GM12892 (cell line): ENCODE measurements around the gene DNAH1.

Experiments used
- DNase-seq: peaks from one replicate; pipeline ENCODE4 v3.0.0; 2011; ENCODE audit not compliant: insufficient read length
- FAIRE-seq: peaks from 2 replicates; lab custom pipeline; 2011; peaks lifted over from hg19 to GRCh38; lab: Jason Lieb, UNC
- POLR2A ChIP-seq: IDR thresholded peaks from 2 replicates; pipeline ENCODE4 v1.6.1; 2011; ENCODE audit warnings: low read depth, low read length, control low read depth
- POLR2AphosphoS5 ChIP-seq: IDR thresholded peaks from 2 replicates; pipeline ENCODE4 v1.6.1; 2011; ENCODE audit warnings: low read depth, low read length, control low read depth
- TAF1 ChIP-seq: IDR thresholded peaks from 2 replicates; pipeline ENCODE4 v1.6.1; 2011; ENCODE audit warnings: low read depth, mild to moderate bottlenecking, control low read depth, low read length, borderline replicate concordance

DNAH1 gene

DNA sequence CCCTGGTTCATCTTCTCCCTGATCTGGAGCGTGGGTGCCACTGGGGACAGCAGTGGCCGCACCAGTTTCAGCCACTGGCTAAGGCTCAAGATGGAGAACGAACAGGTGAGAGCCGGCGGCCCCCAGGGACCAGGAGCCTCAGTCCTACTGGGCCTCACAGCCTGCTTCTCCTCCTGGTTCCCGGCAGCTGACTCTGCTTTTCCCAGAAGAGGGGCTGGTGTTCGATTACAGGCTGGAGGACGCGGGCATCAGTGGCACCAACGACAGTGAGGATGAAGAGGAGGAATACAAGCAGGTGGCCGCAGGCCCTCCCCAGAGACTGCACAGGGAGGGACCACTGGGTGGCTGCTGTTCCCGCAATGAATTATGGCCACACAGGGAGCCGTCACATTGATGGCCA, 54.4 kb downstream of the DNAH1 start:
- TF ChIP-seq TAF1 (no peak), POLR2AphosphoS5 (no peak), POLR2A (no peak)
- no peak for FAIRE-seq
- no peak for DNase-seq

DNA sequence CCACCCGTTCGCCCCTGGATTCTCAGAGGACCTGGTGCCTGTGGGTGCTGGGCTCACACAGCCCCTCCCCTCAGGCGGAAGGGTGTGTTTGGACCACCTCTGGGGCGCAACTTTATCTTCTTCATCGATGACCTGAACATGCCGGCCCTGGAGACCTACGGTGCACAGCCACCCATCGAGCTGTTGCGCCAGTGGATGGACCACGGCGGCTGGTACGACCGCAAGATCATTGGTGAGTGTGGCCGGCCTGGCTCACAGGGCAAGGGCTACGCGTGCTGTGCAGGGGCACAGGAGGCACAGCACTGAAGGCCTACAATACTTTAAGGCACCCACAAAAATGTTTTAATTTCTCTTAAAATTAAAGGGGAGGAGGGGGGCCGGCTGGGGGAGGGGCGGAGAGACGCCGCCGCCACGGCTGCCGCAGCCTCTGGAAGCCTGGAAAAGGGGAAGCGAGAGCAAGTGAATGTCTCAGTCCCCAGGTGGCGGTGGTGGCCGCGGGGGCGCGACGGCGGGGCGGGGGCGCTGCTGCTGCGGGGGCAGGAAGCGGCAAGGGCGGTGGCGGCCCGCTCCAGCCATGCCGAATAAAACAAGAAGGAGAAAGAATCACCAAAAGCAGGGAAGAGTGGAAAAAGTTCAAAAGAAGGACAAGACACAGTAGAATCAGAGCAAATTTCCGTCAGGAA, 56.8 kb downstream of the DNAH1 start:
- FAIRE-seq (peak; percentile 38), DNase-seq (peak; percentile 54)
- no peak for TF ChIP-seq POLR2A
- no peak for TF ChIP-seq POLR2AphosphoS5
- TF ChIP-seq TAF1 = no peak

DNA sequence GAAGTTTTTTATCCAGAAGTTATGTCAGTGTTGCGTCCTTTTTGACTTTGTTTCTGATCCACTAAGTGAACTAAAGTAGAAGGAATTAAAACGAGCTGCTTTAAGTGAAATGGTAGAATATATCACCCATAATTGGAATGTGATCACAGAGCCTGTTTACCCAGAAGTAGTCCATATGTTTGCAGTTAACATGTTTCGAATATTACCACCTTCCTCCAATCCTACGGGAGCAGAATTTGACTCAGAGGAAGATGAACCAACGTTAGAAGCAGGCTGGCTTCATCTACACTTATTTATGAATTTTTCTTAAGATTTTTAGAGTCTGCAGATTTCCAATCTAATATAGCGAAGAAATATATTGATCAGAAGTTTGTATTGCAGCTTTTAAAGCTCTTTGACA, 57.6 kb downstream of the DNAH1 start:
- no peak for DNase-seq
- FAIRE-seq = no peak
- TF ChIP-seq POLR2A (no peak), TAF1 (no peak), POLR2AphosphoS5 (no peak)

GRCh38 chr3:52374173-52374572, 58.1 kb downstream of the DNAH1 start:
- DNase-seq (no peak), FAIRE-seq (no peak)
- no peak for TF ChIP-seq POLR2A
- TF ChIP-seq POLR2AphosphoS5 = no peak
- no peak for TF ChIP-seq TAF1

DNA sequence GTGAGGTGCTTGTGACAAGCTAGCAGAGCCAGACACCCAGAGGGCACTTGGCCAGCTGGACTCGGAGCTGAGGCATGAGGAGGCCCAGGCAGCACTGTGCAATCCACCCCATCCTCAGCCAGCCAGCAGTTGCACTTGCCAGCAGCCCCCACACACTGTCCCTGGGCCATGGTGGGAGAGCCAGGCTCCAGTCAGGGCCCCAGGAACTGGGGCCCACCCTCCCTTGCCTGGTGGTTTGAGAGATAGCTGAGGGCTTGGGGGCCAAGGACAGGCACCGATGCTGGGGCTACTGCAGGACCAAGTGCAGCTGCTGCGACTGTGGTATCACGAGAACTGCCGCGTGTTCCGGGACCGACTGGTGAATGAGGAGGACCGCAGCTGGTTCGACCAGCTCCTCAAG, 63.5 kb downstream of the DNAH1 start:
- no peak for DNase-seq
- TF ChIP-seq POLR2AphosphoS5 (no peak), TAF1 (no peak)
- no peak for FAIRE-seq

GRCh38 chr3:52380023-52380422, 63.9 kb downstream of the DNAH1 start:
- TF ChIP-seq POLR2AphosphoS5 (no peak), POLR2A (no peak), TAF1 (no peak)
- DNase-seq (no peak), FAIRE-seq (no peak)

DNA sequence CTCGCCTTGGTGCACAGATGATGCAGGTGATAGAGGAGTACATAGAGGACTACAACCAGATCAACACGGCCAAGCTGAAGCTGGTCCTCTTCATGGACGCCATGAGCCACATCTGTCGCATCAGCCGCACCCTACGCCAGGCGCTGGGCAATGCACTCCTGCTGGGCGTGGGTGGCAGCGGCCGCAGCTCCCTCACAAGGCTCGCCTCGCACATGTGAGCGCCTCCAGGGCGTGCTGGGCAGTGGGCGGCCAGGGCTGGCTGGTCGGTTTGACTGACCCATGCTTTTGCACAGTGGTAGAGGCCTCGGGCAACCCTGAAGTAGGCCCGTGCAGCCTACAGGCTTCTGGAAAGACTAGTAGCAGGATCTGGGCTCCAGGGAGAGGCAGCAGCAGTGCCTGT, 65.5 kb downstream of the DNAH1 start:
- no peak for DNase-seq
- no peak for TF ChIP-seq POLR2A
- no peak for TF ChIP-seq TAF1
- no peak for TF ChIP-seq POLR2AphosphoS5
- FAIRE-seq = no peak

DNA sequence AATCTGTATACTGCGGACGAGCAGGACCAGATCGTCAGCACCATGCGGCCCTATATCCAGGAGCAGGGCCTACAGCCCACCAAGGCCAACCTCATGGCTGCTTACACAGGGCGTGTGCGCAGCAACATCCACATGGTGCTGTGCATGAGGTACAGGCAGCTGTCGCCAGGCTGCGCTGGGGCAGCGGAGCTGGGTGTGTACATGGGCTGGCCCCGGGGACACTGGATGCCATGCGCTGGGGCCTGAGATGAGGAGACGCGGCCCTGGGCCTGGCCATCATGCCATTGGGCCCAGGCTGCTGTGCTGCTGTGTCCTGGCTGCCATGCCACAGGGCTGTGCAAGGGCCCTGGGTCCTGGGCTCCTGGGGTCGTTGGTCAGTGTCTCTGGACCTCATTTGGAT, 67.3 kb downstream of the DNAH1 start:
- no peak for DNase-seq
- TF ChIP-seq POLR2A = no peak
- no peak for TF ChIP-seq TAF1
- no peak for FAIRE-seq

DNA sequence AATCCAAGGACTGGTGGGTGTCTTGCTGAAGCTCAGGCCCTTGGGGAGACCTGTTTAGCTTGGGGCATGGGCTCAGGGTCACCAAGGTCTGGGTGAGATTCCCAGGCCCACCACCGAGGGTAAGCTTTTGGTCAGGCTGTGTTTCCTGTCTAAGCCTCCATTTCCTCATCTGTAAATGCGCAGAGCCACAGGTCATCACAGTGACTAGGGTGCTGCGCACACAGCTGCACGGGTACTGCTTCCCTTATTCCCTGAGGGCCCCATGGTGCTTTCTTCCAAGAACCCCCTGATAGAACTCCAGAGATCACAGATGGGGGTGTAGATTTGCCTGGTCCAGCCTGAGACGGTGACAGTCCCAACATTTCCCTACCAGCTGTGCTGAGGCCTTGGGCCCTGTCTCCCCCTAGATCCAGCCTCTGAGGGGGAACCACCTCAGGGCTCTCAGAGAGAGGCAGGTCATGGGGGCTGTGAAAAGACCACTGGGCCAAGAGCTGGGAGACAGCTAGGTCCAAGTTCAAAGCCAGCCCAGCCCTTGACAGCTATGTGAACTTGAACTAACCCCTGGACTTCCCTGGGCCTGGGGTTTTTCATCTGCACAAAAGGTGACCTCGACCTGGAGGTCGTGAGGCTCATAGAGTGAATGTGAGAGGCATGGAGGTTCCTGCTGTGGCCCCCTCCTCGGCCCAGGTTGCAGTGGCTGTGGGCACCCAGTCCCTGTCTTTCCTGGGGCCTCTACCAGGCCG, 68.1 kb downstream of the DNAH1 start:
- TF ChIP-seq POLR2AphosphoS5 (no peak), TAF1 (no peak), POLR2A (no peak)
- no peak for FAIRE-seq
- DNase-seq = no peak

- no peak for FAIRE-seq
- DNase-seq = peak; percentile 57
Observed at GRCh38 chr3:52385157-52385556, 69.0 kb downstream of the DNAH1 start.

GRCh38 chr3:52387481-52387880, 71.4 kb downstream of the DNAH1 start:
- FAIRE-seq (no peak), DNase-seq (no peak)
- TF ChIP-seq POLR2AphosphoS5 (no peak), POLR2A (no peak), TAF1 (no peak)

More at GRCh38 chr3:52385157-52385556, 69.0 kb downstream of the DNAH1 start:
- no peak for TF ChIP-seq POLR2AphosphoS5
- no peak for TF ChIP-seq POLR2A
- no peak for TF ChIP-seq TAF1

- FAIRE-seq = no peak
- no peak for DNase-seq
- no peak for TF ChIP-seq POLR2AphosphoS5
- TF ChIP-seq POLR2A = no peak
- no peak for TF ChIP-seq TAF1
Observed at GRCh38 chr3:52388348-52388821, 72.3 kb downstream of the DNAH1 start.
